ENCODE measurements around the gene NDRG2.

Gene NDRG2

DNA sequence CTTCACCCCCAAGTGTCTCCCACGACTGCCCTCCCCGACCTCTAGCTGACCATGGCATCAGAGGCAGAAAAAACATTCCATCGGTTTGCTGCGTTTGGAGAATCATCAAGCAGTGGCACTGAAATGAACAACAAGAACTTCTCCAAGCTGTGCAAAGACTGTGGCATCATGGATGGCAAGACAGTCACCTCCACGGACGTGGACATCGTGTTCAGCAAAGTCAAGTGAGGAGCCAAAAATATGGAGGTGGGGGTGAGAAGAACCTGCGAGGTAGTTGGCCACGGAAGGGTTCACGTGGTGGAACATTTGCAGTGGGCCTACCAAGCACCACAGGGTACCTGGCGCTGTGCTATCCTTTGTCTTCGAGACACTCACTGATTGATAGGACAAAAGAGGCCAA is 5.7 kb upstream of the NDRG2 start:
- TF ChIP-seq CTCF (IDR thresholded peaks at IDR 0.05; ENCODE audit: extremely low read depth, missing control alignments), result no peak
- DNase-seq (ENCODE audit: low spot score), result no peak

DNA sequence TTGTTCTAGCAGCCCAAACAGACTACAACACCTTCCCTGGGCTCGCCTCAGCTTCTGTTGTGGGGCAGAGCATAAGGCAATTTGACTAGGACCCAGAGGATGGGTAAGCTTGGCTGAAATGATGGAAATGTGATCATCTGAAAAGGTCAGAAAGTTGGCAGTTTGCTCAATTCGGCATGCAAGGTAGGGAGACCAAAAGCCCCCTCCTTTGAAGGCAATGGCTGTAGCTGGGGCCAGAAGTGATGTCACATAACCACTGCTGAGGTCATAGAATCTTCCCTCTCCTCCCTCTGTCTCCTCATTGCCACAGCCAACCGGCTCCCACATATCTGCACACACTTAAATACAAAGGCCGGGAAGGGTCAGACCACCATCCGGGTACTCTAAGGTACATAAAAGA is 5.1 kb upstream of the NDRG2 start, which contains the start of gene TPPP2:
TPPP2 (plus strand) TSS at position 301 of the 400 bp plus-strand sequence. CDS start 365 bp downstream, outside the sequence.
- no peak for DNase-seq (ENCODE audit: low spot score)
- TF ChIP-seq CTCF (IDR thresholded peaks at IDR 0.05; ENCODE audit: extremely low read depth, missing control alignments), result no peak

GRCh38 chr14:21026988-21027315 is 2.1 kb upstream of the NDRG2 start:
- no peak for DNase-seq (ENCODE audit: low spot score)
- TF ChIP-seq CTCF (IDR thresholded peaks at IDR 0.05; ENCODE audit: extremely low read depth, missing control alignments), result no peak

DNA sequence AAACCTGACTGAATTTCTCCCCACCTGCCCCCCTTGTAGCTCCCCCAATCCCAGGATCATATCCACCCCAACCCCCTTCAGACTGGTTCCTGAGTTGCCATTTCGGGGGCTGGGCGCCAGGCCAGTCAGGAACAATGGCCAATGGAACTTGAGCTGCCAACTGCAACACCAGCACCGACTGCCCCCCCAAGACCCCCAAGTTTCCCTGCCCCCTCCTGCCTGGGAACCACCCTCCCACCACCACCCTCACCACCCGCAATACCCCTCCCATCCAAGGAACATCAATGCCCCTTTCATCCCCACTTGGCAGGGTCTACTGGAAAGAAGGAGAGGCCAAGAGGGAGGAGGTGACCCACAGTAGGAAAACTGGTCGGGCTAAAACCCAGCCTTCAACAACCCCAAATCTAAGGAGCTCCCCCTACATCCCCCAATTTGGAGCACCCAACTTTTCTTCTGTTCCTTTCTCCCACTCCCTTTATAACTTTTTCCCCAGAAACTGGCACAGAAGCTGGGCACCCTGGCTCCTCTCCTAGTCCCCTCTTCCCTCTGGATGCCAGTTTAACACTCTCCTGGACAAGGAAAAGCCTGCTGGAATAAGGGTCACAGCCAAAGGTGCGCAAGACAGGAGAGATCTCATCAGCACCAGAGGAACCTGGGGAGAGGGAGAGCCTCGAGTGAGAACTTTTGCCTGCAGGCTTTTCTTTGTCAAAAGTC is 1.6 kb upstream of the NDRG2 start:
- no peak for DNase-seq (ENCODE audit: low spot score)
- no peak for TF ChIP-seq CTCF (IDR thresholded peaks at IDR 0.05; ENCODE audit: extremely low read depth, missing control alignments)

GRCh38 chr14:21025371-21026273 is 761 bp upstream of the NDRG2 start:
- no peak for TF ChIP-seq CTCF (IDR thresholded peaks at IDR 0.05; ENCODE audit: extremely low read depth, missing control alignments)
- DNase-seq (ENCODE audit: low spot score), result no peak

- no peak for DNase-seq (ENCODE audit: low spot score)
- TF ChIP-seq CTCF (IDR thresholded peaks at IDR 0.05; ENCODE audit: extremely low read depth, missing control alignments), result no peak
Observed at GRCh38 chr14:21023817-21024584, 860 bp downstream of the NDRG2 start.
